Tibial artery (tissue), 4 donors: ENCODE results near the gene DNAI7.

Experiments used
- DNase-seq, 2 donors: peaks; one replicate each; pipeline ENCODE4 v3.0.0-alpha.2; 2019
- H3K27ac ChIP-seq, 2 donors: fragments of 200-600 bp; sonication (generic) in 1 of 2; 1 replicate in 1 of 2; 2 replicates in 1 of 2; pipeline ENCODE4 v1.5.1; 2018 to 2019; ENCODE audit warnings: mild to moderate bottlenecking in 1 of 2
- H3K27me3 ChIP-seq, 2 donors: fragments of 200-600 bp; sonication (generic) in 1 of 2; one replicate each; pipeline versions ENCODE4 v1.5.1 to v1.6.0; 2016 to 2019
- H3K36me3 ChIP-seq, 3 donors: fragments of 200-600 bp; sonication (generic) in 2 of 3; one replicate each; pipeline ENCODE4 v1.5.1; 2016 to 2019; ENCODE audit warnings: mild to moderate bottlenecking in 2 of 3
- H3K4me1 ChIP-seq, 4 donors: fragments of 200-600 bp; sonication (generic) in 2 of 4; 1 replicate in 3 of 4; 2 replicates in 1 of 4; pipeline ENCODE4 v1.5.1; 2016 to 2019
- H3K4me3 ChIP-seq, 2 donors: fragments of 200-600 bp; sonication (generic) in 1 of 2; 1 replicate in 1 of 2; 2 replicates in 1 of 2; pipeline ENCODE4 v1.5.1; 2018 to 2019; ENCODE audit warnings: mild to moderate bottlenecking in 2 of 2
- H3K9me3 ChIP-seq, 3 donors: fragments of 200-600 bp; sonication (generic) in 1 of 3; one replicate each; pipeline ENCODE4 v1.5.1; 2016 to 2019
- CTCF ChIP-seq, 2 experiments: fragments of 200-600 bp in 1 of 2; fragments of 450-650 bp in 1 of 2; IDR thresholded peaks; one replicate each; pipeline ENCODE4 v1.5.1; 2017 to 2019; ENCODE audit warnings: antibody characterized with exemption in 2 of 2, mild to moderate bottlenecking in 1 of 2, moderate library complexity in 1 of 2
- intact Hi-C: fragments of 100-400 bp; cut with DNase I; formaldehyde crosslinking; loops from one replicate; pipeline ENCODE4 v1.15.0; 2023; ENCODE audit warnings: low total_unique reads

The DNAI7 gene

DNA sequence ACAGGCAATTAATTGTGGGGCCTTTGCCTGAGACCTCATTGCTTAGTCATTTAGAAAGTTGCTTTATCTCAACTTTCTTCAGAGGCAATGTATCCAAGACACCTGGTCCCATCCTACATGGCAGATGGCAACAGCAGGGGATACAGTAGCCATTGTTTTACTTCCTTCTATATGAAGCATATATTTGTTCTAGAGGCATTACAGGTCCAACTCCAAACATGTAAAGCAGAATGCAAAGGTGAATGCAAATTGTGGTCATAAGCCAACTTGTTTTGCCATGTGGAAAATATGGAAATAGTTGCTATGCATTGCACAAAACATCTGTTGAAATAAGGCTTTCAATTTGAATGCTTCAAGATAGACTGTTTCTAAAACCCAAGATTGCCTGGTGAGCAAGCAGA is 136.3 kb downstream of the DNAI7 start:
- no peak for TF ChIP-seq CTCF (IDR thresholded peaks at IDR 0.05)
- Histone ChIP-seq H3K9me3 (no peaks in the 10 kb centered on the region), H3K4me3 (no peak overlapping the region), H3K4me1 (no peaks in the 10 kb centered on the region), H3K27me3 (no peaks in the 10 kb centered on the region), H3K27ac (no peak overlapping the region), H3K36me3 (no peaks in the 10 kb centered on the region)
- no peak for DNase-seq
- intact Hi-C loops, result no loop called here
